Omental fat pad (tissue), 4 donors: ENCODE results near the gene RNF186. TPM values are rescaled to one million over a fixed set of nuclear protein-coding genes. Genes with fewer than 3 reads are reported as not detected.
"Not testable (repeated sequence)": the region's sequence is repeated elsewhere in the genome, so short reads cannot be mapped to it uniquely, and the experiment has no call there.

Experiments used
- ATAC-seq: fragments of 150-250 bp; one replicate; pipeline ENCODE4 v1.9.1; 2016; ENCODE audit warnings: mild to moderate bottlenecking, moderate library complexity; ENCODE audit not compliant: low FRiP score
- DNase-seq: peaks from one replicate; pipeline ENCODE4 v3.0.0-alpha.2; 2019; ENCODE audit warnings: low spot score
- total RNA-seq, 4 donors: library from RNA; depleted of rRNA; stranded (reverse); fragments of >200 nt; gene quantifications; one replicate each; pipeline ENCODE4 v1.1.0, GENCODE V29; 2016
- TF ChIP-seq, protein P1 (sequence below), 3 donors: fragments of 450-650 bp; IDR thresholded peaks; one replicate each; pipeline ENCODE4 v1.5.1; 2016 to 2017; ENCODE audit warnings: antibody characterized with exemption in 3 of 3, mild to moderate bottlenecking in 3 of 3, moderate library complexity in 2 of 3

Gene RNF186
- total RNA-seq, 4 donors from 2014 or later: not detected

DNA sequence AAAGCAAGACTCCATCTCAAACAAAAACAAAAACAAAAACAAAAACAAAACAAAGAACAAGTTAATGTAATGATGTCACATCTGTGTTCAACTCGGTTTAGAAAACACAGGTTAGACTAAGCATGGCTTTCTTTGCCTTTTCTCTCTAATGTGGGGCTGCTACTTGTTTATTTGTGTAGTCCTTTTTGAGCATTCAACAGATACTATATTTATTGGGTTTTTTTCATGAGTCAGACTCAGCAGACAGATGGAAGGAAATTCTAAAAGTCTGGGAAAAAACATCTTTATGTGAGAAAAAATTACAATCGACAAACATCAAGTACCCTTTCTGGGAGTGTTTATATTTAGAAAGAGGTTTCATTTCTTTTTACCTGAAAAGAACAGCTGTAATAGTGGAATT lies 44.8 kb upstream of the RNF186 start:
- TF ChIP-seq, protein P1, sequence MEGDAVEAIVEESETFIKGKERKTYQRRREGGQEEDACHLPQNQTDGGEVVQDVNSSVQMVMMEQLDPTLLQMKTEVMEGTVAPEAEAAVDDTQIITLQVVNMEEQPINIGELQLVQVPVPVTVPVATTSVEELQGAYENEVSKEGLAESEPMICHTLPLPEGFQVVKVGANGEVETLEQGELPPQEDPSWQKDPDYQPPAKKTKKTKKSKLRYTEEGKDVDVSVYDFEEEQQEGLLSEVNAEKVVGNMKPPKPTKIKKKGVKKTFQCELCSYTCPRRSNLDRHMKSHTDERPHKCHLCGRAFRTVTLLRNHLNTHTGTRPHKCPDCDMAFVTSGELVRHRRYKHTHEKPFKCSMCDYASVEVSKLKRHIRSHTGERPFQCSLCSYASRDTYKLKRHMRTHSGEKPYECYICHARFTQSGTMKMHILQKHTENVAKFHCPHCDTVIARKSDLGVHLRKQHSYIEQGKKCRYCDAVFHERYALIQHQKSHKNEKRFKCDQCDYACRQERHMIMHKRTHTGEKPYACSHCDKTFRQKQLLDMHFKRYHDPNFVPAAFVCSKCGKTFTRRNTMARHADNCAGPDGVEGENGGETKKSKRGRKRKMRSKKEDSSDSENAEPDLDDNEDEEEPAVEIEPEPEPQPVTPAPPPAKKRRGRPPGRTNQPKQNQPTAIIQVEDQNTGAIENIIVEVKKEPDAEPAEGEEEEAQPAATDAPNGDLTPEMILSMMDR (IDR thresholded peaks at IDR 0.05): no peak
- ATAC-seq (no peak), DNase-seq (no peak)

DNA sequence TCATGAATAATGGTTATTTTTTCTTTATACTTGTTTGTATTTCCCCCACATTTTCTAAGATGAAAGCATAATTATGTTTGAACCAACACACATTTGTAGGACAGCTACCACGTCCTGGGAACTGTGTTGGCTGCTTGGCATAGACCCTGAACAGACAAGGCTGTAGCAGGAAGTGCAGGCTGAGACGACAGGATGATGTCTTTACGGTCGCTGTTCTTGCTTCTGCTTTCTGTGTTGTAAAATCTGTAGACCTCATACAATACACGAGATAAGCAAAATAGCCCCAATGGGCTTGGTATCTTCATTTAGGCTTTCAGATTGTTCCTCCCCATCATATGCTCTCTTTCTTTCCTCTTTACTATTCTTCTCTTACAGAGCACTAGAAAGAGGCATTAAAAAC lies 43.8 kb upstream of the RNF186 start:
- no peak for ATAC-seq
- TF ChIP-seq, protein P1 (IDR thresholded peaks at IDR 0.05): no peak
- no peak for DNase-seq

DNA sequence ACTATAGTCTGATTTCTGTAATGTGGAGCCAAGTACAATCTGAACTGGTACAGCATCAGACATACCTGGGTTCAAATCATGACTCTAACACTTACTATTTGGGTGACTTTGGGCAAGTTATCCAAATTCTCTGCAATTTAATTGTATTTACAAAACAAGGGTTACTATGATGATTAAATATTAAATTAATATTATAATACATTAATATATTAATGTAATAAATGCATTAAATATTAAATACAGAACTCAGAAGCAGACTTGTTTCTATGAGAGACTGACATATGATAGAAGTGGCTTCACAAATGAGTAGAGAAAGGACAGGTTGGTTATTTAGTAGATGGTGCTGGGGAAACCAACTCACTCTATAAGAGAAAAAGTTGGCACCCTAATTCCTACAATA lies 39.8 kb upstream of the RNF186 start:
- TF ChIP-seq, protein P1 (IDR thresholded peaks at IDR 0.05): no peak
- DNase-seq (no peak), ATAC-seq (no peak)

DNA sequence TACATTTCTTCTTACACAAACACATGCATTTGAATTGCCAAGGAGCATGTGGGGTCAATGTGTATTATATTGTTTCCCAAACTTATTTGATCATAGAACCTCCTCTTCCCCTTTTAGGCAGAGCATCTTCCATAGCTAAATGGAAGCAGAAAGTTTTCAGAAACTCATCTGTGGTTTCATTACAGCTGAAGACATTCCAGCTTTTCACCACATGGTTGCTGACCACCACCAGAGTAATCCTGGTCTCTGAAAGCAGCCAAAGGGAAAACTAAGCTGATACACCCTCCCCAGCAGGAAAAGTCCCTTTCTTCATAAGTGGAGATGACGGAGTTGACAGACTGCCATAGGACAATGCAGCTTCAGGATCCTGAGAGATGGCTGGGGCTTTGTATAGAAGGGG lies 37.0 kb upstream of the RNF186 start:
- TF ChIP-seq, protein P1 (IDR thresholded peaks at IDR 0.05): no peak
- DNase-seq (no peak), ATAC-seq (no peak)

DNA sequence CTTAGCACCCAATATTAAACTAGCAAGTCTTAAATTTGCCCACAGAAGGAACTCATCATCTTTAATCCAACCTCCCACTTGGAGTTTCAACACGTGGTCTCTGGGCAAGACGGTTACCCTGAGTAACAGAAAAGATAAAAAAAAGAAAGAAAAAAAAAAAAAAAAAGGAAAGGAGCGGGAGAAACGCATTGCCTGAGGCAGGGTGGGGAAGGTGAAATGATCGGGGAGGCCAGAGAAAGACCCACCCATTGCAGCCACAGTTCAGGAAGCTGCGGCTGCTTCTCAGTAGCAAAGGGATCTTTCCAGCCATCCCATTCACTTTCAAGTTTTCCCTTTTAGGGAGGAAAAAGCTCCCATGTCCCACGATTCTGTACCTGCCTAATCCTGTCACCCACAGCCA lies 35.1 kb upstream of the RNF186 start:
- TF ChIP-seq, protein P1 (IDR thresholded peaks at IDR 0.05): no peak
- DNase-seq (no peak), ATAC-seq (no peak)

DNA sequence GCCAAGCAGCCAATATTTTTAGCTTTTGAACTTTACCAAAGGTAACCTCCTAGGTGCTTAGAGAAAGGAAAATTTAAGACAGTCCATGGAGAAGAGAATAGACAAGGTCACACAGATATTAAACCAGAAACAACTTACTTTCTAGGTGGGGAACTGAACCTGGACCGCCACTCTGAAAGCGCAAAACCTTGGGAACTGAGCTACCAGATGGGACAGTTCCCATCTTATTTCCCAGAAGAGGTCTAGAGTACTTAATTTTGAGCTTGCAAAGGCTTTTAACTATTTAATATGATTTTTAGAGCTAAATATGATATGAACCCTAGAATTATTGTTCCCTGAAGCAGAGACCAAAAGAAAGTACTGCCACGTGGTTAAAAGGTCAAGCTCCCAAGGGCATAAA lies 34.2 kb upstream of the RNF186 start:
- ATAC-seq, DNase-seq: not testable (repeated sequence)

DNA sequence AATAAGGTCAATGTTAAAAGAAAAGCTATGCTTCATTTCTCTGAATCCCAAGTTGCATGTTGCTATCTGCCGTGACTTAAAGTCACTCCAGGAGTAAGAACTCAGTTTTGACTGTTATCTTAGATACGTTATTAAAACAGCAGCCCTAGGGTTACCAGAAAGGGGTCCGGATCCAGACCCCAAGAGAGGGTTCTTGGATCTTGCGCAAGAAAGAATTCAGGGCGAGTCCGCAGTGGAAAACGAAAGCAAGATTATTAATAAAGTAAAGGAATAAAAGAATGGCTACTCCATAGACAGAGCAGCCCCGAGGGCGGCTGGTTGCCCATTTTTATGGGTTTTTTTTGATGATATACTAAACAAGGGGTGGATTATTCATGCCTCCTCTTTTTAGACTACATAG lies 32.3 kb upstream of the RNF186 start:
- not testable (repeated sequence) for DNase-seq, ATAC-seq

DNA sequence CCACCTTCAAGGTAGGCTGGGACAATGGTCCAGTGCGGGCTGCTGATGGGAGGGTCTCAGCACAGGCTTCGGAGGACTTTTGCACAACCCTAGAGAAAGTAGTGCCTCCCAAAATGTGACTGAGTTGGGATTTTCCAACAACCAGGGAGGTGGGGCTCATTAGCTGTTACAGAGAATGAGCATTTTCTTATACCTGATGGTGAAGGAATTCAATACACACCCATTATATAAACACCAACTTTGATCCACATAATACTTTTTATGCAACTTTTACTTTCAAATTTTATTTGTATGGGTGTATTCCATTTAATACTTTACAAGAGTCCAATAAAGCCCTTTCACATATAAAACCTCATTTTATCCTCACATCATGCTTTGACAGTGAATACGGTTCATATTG lies 31.3 kb upstream of the RNF186 start:
- ATAC-seq: no peak
- no peak for DNase-seq
- TF ChIP-seq, protein P1 (IDR thresholded peaks at IDR 0.05): no peak
